C4-2B (cell line): ENCODE data around the gene SPANXD.
"Not testable (repeated sequence)": the region's sequence is repeated elsewhere in the genome, so short reads cannot be mapped to it uniquely, and the experiment has no call there.

Experiments
- H3K27ac ChIP-seq: fragments of 450-650 bp; 2 replicates; pipeline ENCODE4 v1.5.1; 2017
- ZFX ChIP-seq: fragments of 450-650 bp; IDR thresholded peaks from 2 replicates; pipeline ENCODE4 v1.6.1; 2017
- TF ChIP-seq, protein P1 (sequence below): fragments of 450-650 bp; conservative IDR thresholded peaks from 2 replicates; pipeline ENCODE4 v1.5.1; 2017; ENCODE audit warnings: mild to moderate bottlenecking

SPANXD gene

DNA sequence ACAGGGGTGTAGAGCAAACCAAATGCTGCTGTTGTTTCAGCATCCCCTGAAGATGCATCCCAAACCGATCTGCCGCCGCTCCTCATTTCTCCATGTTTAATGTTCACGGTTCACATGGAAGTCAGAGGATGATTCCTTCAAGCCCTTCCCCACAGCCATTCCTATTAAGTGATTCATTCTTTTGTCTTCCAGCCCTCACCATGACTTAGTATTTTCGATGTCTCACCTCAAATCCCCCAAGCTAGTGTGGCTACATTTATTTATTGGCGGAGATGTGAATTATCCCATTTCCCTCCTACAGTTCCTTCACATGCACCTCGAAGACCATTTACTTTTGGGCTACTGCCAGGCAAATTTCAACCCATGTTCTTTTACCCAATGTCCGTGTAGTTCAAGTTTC lies at the start of gene SPANXD:
SPANXD (minus strand) TSS at position 101 of the 400 bp plus-strand sequence. CDS start 334 bp downstream, outside the sequence.
- not testable (repeated sequence) for H3K27ac ChIP-seq

- H3K27ac ChIP-seq: no peak overlapping the region
- TF ChIP-seq ZFX: no peak
- TF ChIP-seq, protein P1, sequence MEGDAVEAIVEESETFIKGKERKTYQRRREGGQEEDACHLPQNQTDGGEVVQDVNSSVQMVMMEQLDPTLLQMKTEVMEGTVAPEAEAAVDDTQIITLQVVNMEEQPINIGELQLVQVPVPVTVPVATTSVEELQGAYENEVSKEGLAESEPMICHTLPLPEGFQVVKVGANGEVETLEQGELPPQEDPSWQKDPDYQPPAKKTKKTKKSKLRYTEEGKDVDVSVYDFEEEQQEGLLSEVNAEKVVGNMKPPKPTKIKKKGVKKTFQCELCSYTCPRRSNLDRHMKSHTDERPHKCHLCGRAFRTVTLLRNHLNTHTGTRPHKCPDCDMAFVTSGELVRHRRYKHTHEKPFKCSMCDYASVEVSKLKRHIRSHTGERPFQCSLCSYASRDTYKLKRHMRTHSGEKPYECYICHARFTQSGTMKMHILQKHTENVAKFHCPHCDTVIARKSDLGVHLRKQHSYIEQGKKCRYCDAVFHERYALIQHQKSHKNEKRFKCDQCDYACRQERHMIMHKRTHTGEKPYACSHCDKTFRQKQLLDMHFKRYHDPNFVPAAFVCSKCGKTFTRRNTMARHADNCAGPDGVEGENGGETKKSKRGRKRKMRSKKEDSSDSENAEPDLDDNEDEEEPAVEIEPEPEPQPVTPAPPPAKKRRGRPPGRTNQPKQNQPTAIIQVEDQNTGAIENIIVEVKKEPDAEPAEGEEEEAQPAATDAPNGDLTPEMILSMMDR: no peak
These were observed 44.1 kb upstream of the SPANXD start for GRCh38 chrX:141742666-141743065.

GRCh38 chrX:141736656-141737055 lies 38.1 kb upstream of the SPANXD start:
- TF ChIP-seq ZFX: no peak
- TF ChIP-seq, protein P1: no peak
- H3K27ac ChIP-seq: no peak overlapping the region

DNA sequence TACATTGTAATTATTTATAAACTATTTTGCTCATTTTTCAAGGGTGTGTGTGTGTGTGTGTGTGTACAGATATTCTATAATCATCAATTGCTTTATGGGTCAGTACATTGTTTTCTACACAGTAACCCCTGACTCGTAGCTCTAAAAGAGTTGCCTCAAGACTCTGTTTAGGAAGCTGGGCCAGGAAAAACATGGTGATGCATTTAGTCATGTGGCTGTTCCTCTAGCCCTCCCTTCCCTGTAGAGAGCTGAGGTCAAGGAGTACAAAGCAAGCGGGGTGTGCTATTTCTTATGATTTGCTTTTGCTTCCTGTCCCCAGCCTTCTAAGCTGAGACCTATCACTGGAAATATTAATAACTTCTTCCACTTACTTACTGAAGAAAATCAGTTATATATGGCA lies 34.8 kb upstream of the SPANXD start:
- no peak overlapping the region for H3K27ac ChIP-seq
- no peak for TF ChIP-seq ZFX
- TF ChIP-seq, protein P1: no peak

DNA sequence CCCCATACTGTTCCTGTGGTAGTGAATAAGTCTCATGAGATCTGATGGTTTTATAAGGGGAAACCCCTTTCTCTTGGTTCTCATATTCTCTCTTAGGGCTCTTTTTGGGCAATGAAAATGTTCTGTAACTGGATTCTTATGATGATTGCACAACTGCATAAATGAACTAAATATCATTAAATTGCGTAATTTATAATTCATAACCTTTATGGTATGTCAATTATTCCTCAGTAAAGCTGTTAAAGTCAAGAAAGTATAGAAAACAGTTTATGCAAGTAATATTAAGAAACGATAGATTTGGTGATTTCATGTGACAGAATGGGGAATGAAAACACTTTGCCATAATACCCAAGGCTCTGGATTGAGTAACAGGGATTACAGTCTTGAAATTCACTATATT lies 33.5 kb upstream of the SPANXD start:
- TF ChIP-seq, protein P1: no peak
- no peak for TF ChIP-seq ZFX
- H3K27ac ChIP-seq: no peak overlapping the region

- H3K27ac ChIP-seq: no peak overlapping the region
- TF ChIP-seq, protein P1: no peak
- TF ChIP-seq ZFX: no peak
These were observed 25.6 kb upstream of the SPANXD start for GRCh38 chrX:141724186-141724585.

GRCh38 chrX:141714680-141715079 lies 16.1 kb upstream of the SPANXD start:
- TF ChIP-seq ZFX: no peak
- TF ChIP-seq, protein P1: no peak
- no peak overlapping the region for H3K27ac ChIP-seq

DNA sequence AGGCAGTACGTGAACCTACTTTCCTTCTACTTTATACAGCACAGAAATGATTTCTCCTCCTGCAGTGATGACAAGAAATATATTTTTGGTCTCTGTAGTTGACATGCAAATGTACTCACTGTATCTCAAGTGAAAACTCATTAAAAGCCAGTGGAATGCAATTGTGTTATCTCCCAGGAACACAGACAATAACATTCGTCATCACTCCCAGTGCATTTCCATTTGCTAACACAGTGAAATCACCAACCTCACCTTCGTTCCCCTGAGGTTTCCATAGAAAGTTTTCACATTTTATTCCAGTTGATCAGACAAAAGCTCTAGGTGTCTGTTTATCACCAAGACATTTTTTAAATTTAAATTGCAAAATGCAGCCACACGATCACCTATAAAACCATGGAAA lies 2.5 kb upstream of the SPANXD start:
- no peak overlapping the region for H3K27ac ChIP-seq
- no peak for TF ChIP-seq ZFX
- TF ChIP-seq, protein P1: no peak
